Erythroblast (primary cell): ENCODE data around the gene HEATR3.

Source experiments
- GATA1 ChIP-seq: IDR thresholded peaks from 2 replicates; pipeline ENCODE4 v1.6.1; 2011; ENCODE audit warnings: low read depth, mild to moderate bottlenecking, control low read depth, low read length, moderate library complexity
- POLR2A ChIP-seq: IDR thresholded peaks from 2 replicates; pipeline ENCODE4 v1.6.1; 2011; ENCODE audit warnings: mild to moderate bottlenecking, low read length

GRCh38 chr16:50067290-50067853, 1.6 kb downstream of the HEATR3 start:
- TF ChIP-seq POLR2A (no peak), GATA1 (no peak)
